ENCODE measurements around the gene HINT2.

Gene HINT2

GRCh38 chr9:35771534-35771933 lies 43.3 kb downstream of the HINT2 start:
- DNase-seq: peak; percentile 71

- no peak for DNase-seq
Measured at GRCh38 chr9:35771075-35771433, 43.8 kb downstream of the HINT2 start.

GRCh38 chr9:35769763-35770162 lies 45.1 kb downstream of the HINT2 start:
- no peak for DNase-seq

GRCh38 chr9:35767458-35767857 lies 47.4 kb downstream of the HINT2 start:
- DNase-seq: no peak

GRCh38 chr9:35766997-35767396 lies 47.8 kb downstream of the HINT2 start:
- no peak for DNase-seq

- no peak for DNase-seq
Measured at GRCh38 chr9:35763803-35764202, 51.0 kb downstream of the HINT2 start.

GRCh38 chr9:35763181-35763580 lies 51.7 kb downstream of the HINT2 start:
- no peak for DNase-seq

Data from NCI-H1436 treated with DMSO at 0.1 percent for 48 hours (cell line).